ENCODE data around the gene HM13. TPM values are rescaled to one million over a fixed set of nuclear protein-coding genes. Genes with fewer than 3 reads are reported as not detected.

The HM13 gene
- total and polyA plus RNA-seq, 11 donors, result 22.3 to 119 (median 41.0) TPM

DNA sequence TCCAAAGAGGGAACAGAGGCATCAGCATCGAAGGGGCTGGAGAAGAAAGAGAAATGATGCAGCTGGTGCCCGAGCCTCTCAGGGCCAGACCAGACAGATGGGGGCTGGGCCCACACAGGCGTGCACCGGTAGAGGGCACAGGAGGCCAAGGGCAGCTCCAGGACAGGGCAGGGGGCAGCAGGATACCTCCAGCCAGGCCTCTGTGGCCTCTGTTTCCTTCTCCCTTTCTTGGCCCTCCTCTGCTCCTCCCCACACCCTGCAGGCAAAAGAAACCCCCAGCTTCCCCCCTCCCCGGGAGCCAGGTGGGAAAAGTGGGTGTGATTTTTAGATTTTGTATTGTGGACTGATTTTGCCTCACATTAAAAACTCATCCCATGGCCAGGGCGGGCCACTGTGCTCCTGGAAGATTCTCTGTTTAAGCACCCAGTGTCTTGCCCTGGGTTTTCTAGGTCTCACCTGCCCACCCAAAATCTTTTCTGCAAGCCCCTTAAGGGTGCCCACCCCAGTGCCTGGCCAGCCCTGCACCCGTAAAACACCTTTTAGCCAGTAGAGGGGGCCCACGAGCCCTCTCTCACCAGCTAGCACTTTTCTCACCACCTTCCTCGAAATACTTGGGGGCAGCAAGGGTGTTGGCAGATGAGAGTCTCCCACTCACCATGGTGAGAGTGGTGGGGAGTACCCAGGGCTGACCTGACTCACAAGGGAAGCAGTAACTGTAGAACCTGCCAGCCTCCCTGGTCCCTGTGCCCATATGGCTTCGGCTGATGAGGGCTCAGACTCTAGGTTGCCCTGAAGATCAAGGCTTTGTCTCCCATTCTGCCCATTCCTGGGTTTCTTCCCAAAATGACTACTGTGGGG is 55.1 kb downstream of the HM13 start:
- Histone ChIP-seq H3K9me3 (no peaks in the 10 kb centered on the region), H3K4me3 (no peak overlapping the region), H3K36me3 (peaks cover 0 to 60% (median 23%) of the 10 kb centered on the region in 9 donors), H3K4me1 (peaks cover 0 to 57% (median 36%) of the 10 kb centered on the region in 12 donors), H3K27ac (peak overlapping the region; percentile 40 to 98 (median 89)), H3K27me3 (no peaks in the 10 kb centered on the region)
- no peak for TF ChIP-seq POLR2A (IDR thresholded peaks at IDR 0.05)
- TF ChIP-seq CTCF (IDR thresholded peaks at IDR 0.05), result peak; percentile 73 to 91 (median 85)
- intact Hi-C loops (cut with DNase I), result loop anchor here in 8 of 10 donors (1.0 to 10.0 kb wide), 8 partner anchors 41 to 165 kb away; partner anchors contain the start of genes BCL2L1 (in 4 of the 8) and TPX2 (in 1 of the 8)
- DNase-seq, result peak; percentile 42 to 69 (median 61)
- ATAC-seq, result peak in 1 of 4 donors; percentile 8
- WGBS, 4 donors, result 33 to 36% (median 35%) methylated on average over 10 of the region's 10 CpGs

DNA sequence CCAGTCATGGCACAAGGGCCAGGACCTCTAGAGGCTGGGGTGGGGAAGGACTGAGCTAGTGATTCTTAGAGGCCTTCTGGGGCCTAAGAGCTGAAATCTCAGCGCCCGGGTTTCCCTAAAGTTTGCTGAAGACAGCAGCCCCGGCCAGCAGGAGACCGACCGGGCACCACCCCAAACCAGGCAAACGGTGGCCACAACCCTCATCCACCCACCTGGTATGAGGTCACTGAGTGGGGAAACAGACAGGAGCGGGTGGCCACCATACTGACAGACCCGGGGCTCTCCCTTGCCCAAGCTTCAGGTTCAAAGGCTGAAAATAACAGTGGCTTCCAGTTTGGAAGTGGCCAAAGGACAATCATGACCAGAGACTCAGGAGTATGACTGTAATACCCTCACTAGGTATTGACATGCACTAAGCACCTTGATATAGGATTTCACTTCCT is 55.8 kb downstream of the HM13 start:
- intact Hi-C loops (cut with DNase I), result loop anchor here in 5 of 10 donors (2.0 to 10.0 kb wide), 3 partner anchors 41 to 152 kb away; partner anchors contain the start of gene BCL2L1 (in 3 of the 5)

DNA sequence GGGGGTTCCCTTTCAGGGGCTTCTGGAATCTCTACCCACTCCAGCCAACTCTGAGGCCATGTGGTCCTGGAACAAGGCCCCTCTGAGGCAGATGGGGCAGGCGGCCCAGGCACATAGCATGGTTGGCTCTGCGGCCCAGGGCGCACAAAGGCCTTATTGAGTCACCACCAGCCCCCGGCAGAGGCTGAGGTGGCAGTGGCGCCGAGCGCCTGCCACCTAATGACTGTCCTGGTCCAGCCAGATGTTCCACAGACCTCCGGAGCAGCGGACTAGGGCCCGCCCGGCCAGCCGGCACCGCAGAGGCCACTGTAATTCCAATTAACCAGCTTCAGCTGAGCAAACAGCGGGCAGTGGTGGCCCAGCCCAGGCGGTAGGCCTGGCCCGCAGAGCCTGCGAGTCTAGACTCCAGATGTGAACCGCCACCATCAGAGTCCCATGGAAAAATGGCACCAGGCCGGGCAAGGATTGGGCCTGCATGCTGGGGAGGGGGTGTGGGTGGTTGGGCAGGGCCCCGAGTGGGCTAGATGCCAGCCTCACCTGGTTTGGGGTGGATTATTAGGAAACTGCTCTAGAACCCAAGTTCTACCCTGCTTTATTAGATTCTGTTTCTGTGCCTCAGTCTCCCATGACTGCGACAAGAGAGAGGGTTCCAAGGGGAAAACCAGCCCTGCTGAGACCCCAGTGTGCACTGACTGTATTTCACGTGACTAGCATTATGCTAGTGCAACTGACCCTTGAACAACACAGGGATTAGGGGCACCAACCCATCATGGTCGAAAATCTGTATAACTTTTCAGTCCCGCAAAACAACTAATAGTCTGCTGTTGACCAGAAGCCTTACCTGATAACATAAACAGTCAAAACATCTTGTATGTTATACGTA is 56.7 kb downstream of the HM13 start:
- ATAC-seq (no peak), DNase-seq (peak in 2 of 5 donors; percentile 38 to 66)
- Histone ChIP-seq H3K4me3 (no peak overlapping the region), H3K9me3 (no peaks in the 10 kb centered on the region), H3K27me3 (no peaks in the 10 kb centered on the region), H3K36me3 (peaks cover 0 to 44% (median 10%) of the 10 kb centered on the region in 9 donors), H3K27ac (peak overlapping the region; percentile 53 to 98 (median 89)), H3K4me1 (peaks cover 0 to 57% (median 36%) of the 10 kb centered on the region in 12 donors)
- intact Hi-C loops (cut with DNase I), result loop anchor here in 5 of 10 donors (2.0 to 10.0 kb wide), 3 partner anchors 40 to 151 kb away; partner anchors contain the start of gene BCL2L1 (in 3 of the 5)
- 87 to 93% (median 88%) methylated on average over 18 to 25 of the region's 25 CpGs for WGBS, 4 donors
- TF ChIP-seq POLR2A (IDR thresholded peaks at IDR 0.05), result no peak
- TF ChIP-seq CTCF (IDR thresholded peaks at IDR 0.05), result no peak

More for the DNA sequence above, 55.8 kb downstream of the HM13 start:
- H3K4me1 ChIP-seq, result peaks cover 0 to 57% (median 36%) of the 10 kb centered on the region in 12 donors
- H3K4me3 ChIP-seq, result no peak overlapping the region
- H3K9me3 ChIP-seq, result no peaks in the 10 kb centered on the region
- peak overlapping the region; percentile 40 to 98 (median 89) for H3K27ac ChIP-seq
- ATAC-seq, result no peak
- H3K36me3 ChIP-seq, result peaks cover 0 to 54% (median 19%) of the 10 kb centered on the region in 9 donors
- DNase-seq, result no peak
- no peak for TF ChIP-seq CTCF (IDR thresholded peaks at IDR 0.05)
- no peak for TF ChIP-seq POLR2A (IDR thresholded peaks at IDR 0.05)
- 72 to 100% (median 77%) methylated on average over 1 to 8 of the region's 8 CpGs for WGBS, 4 donors
- H3K27me3 ChIP-seq, result no peaks in the 10 kb centered on the region
